Activated CD8-positive, alpha-beta memory T cell treated with anti-CD3 and anti-CD28 coated beads, Interleukin-2, amount 50 U/mL, for 4 hours (primary cell): ENCODE measurements around the gene CERK.

Experiments
- DNase-seq: peaks from one replicate; pipeline ENCODE4 v3.0.0-alpha.2; 2020

The CERK gene

GRCh38 chr22:46675479-46675878 lies 62.6 kb downstream of the CERK start:
- DNase-seq, result no peak

DNA sequence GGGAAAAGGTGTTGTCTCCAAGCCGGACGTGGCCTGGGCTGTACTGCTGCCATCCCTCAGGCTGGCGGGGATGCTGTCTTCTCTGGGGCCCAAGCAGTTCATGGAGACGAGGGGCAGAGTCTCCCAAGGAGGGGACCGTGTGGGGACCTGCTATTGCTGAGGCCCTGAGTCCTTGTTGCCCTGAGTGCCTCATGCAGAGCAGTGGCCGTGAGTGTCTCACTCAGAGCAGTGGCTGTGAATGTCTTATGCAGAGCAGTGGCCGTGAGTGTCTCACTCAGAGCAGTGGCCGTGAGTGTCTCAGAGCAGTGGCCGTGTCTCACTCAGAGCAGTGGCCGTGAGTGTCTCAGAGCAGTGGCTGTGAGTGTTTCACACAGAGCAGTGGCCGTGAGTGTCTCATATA lies 63.1 kb downstream of the CERK start:
- peak; percentile 34 for DNase-seq

DNA sequence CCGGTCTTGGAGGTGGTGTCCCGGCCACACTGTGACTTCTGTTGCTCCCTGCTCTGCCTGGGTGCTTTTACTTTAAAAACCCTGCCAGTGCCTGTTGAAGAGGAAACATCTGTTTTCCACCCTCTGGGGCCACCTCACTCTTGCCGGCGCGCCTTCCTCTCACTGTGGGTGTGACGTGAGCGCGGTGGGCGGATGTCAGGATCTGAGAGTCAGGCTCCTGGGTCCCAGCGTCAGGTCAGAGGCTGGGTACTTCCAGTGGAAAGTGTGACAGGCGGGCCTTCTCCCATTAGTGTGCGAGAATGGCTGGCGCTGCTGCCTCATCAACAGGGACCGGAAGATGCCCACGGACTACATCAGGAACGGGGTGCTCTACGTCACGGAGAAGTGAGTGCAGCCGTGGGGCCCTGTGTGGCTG lies 63.7 kb downstream of the CERK start:
- peak; percentile 97 for DNase-seq

DNA sequence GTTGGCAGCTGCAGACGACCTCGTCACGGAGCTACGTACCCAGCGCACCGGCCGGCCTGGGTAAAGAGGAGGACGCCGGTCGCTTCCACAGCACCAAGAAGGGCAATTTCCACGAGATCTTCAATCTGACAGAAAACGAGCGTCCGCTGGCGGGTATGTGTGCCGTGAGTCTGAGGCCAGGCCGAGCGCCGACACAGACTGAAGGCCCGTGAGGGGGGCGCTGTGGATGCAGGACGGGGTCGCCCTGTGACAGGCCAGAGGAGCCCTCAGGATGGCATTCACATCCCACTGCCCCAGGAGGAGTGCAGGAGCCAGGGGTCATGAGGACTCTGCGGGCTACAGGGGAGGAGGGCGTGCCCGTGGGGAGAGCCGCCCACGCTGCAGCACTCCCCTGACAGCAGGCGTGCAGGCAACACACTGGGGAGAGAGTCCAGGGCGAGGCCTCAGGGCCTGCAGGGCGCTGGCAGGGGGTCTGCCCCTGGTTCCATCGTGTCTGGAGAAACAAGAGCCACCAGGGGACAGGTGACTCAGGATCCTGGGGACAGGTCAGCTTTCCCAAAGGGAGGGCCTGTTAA lies 64.3 kb downstream of the CERK start:
- peak; percentile 53 for DNase-seq

DNA sequence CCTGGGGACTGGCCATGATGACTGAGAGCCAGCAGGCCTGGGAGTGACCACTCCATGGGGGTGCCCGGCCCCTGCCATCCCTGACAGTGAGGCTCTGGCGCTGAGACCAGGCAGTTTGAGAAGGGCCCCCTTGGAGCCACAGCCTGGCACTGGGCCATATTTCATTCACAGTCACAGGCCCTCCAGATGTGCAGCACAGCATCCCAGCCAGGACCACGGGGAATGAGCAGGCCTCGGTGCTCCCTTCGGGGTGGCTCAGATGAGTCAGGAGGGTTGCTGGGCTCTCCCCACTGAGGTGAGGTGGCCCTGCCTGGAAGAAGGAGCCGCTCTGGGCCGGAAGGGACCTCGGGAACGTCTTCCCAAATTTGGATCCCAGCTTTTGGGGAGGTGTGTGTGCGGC lies 64.8 kb downstream of the CERK start:
- no peak for DNase-seq

DNA sequence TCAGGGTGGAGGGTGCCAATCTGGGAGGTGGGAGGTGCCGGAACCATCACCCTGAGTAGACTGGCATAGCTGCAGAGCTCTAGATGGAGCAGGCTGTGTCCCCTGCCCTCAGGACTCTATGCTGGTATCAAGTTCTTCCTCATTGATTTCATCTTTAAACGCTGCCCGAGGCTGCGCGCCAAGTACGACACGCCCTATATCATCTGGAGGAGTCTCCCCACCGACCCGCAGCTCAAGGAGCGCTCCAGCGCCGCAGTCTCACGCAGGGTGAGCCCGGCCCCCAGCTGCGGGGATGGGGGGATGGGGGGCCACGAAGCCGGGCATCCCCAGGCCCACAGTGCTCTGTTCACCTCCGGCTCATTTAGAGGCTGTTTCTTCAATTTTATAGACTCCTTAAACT lies 65.3 kb downstream of the CERK start:
- no peak for DNase-seq

DNA sequence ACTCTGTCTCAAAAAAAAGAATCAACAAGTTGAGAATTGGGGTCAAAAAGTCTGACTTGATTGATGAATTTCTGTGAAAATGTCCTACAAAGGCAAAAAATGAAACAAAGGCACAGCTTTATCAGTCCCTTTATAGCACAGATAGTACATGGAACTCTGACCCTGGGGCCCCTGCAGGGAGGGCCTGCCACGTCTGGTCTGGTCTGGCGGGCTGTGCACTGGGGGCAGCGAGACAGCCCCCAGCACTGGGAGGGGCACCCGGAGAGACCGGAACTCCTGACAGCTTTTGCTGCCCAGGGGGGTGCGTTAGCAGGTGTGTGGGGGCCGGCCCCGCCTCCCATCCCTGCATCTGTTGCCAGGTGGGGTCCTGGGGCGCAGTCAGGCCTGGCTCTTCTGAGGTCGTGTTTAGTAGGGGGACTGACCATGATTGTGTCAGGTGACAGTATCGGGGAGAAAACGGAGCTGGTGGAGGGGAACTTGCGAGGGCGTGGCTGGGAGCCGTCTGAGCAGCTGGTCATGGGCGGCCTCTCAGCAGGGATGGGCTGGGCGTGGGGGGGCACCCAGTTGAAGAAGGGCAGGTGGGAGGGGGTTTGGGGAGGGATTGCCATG lies 66.1 kb downstream of the CERK start:
- no peak for DNase-seq

GRCh38 chr22:46669201-46669600 lies 68.9 kb downstream of the CERK start:
- DNase-seq, result no peak

GRCh38 chr22:46668116-46668515 lies 69.9 kb downstream of the CERK start:
- DNase-seq, result no peak

GRCh38 chr22:46667245-46667623 lies 70.8 kb downstream of the CERK start:
- DNase-seq, result no peak

GRCh38 chr22:46666577-46667244 lies 71.3 kb downstream of the CERK start:
- no peak for DNase-seq

GRCh38 chr22:46665751-46666280 lies 72.2 kb downstream of the CERK start:
- no peak for DNase-seq

GRCh38 chr22:46665151-46665695 lies 72.8 kb downstream of the CERK start:
- no peak for DNase-seq

- no peak for DNase-seq
Observed at GRCh38 chr22:46664301-46664855, 73.7 kb downstream of the CERK start.

DNA sequence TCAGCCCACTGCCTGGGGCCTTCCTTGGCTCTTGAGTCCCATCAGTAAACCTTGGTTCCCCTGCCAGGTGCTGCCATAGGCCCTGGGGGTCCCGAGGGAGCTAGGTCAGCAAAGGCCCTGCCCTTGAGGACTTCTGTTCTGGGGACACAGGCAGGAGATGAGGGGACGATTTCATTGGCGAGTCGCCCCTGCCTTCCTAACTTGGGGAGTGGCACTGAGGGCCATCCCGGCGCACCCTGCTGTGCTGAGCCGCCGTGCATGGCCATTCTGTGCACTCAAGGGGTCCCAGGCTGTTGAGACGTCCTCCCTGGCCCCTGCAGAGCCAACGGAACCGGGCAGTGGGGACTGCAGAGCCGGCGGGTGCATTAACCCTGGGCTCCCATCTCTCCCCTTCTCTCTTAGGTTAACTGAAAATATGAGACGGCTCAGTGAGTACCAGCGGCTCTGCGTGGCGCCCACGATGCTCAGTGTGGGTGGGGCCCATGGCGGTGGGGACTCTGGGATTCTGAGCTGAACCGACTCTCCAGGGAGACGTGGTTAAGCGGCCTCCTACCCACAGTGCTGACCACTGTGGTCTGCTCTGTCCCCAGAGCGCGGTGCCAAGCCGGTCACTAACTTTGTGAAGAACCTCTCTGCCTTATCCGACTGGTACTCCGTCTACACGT lies 74.5 kb downstream of the CERK start:
- DNase-seq, result no peak

DNA sequence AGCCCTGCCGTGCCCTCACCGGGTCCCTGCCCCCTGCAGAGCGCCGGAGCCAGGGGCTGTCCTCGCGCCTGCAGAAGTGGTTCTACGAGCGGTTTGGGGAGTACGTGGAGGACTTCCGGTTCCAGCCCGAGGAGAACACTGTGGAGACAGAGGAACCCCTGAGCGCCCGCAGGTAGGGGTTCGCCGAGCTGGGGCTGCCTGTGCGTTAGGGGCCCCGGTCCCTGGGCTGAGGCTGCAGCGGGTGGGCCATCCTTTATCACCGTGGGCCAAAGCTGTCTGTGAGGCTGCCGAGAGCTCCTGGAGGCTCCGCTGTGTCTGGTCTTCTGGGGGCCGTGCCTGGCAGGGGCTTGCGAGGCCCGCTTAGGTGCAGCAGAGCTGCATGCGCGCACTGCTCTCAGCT lies 75.1 kb downstream of the CERK start:
- DNase-seq, result no peak

DNA sequence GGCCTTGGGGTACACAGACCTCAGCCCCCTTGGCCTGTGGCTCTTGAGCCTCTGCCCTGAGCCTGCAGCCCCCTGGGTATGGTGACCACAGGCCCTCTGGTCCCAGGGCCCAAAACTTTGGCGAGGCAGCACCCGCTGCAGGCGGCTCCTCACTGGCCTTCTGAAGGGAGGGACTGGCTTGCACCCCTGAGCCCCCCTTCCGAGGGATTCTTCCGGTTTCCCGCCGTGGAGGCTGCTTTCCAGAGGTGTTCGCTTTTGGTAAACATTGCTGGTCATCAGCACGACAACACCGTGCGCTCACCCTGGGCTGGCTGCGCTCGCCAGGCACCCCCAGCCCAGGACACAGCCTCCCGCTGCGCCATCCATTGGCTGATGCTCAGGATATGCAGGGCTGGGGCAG lies 75.8 kb downstream of the CERK start:
- DNase-seq, result no peak

DNA sequence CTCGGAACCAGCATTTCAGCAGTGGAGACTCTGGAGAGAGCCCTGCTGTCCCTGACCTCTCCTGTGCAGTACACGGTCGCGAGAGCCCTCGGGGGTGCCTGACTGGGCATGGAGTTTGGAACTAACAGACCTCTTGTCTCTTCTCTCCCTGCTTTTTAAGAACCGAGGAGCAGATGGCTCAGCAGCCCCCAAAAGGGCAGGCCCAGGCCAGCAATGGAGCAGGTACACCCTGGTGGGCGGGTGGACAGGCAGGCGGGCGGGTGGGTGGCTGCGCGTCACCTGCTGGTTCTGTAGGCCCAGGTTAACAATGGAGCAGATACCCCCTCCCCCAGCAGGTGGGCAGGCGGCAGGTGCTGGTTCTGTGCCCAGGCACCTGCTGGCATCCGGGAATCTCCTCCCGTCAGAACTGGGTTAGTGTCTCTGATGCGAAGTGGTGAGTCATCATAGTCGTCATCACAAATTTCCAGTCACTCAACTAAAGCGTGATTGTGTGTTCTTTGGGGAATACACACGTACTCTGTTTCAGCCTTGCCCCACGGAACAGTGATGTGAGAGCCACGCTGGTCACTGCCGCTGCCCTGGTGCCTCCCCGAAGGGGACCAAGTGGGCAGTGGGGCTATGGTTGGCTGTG lies 76.7 kb downstream of the CERK start:
- peak; percentile 54 for DNase-seq

- DNase-seq, result no peak
Observed at GRCh38 chr22:46660604-46661201, 77.3 kb downstream of the CERK start.

GRCh38 chr22:46659791-46660186 lies 78.3 kb downstream of the CERK start:
- no peak for DNase-seq

DNA sequence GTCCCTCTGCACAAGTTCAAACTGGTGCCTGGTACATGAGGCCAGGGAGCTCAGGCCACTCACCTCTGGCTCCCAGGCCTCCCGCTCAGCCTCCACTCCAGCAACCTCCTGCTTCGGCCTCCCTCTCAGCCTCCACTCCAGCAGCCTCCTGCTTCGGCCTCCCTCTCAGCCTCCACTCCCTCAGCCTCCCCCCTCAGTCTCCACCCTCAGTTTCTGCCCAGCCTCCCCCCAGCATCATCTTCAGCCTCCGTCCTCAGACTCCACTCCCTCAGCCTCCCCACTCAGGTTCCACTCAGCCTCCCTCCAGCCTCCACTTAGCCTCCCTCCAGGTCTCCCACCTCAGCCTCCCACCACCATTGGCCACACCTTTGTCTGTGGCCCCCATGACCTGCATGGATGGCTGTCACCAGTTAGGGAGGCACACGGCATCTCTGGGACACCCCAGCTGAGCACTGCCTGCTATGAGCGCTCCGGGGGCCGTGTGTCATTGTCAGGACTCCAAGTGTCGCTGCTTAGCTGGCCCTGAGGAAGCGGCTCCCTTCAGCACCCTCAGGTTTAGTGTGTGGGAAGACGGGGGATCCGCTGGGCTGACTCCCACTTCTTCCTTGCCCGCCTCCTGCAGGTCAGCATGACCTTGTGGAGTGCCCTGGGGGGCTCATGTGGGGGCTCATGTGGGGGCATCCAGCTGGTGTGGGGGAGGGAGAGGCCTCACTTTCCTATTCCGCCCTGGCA lies 78.8 kb downstream of the CERK start:
- no peak for DNase-seq
